T1000 (cell line): Measurements from ENCODE around the gene RBM3.
A peak's percentile ranks its signal among the peaks of the same experiment; 100 is the strongest.

Experiments used
- DNase-seq: peaks from one replicate; lab custom pipeline; 2025; ENCODE audit warnings: mixed read lengths; lab: John Stamatoyannopoulos, UW

The RBM3 gene

DNA sequence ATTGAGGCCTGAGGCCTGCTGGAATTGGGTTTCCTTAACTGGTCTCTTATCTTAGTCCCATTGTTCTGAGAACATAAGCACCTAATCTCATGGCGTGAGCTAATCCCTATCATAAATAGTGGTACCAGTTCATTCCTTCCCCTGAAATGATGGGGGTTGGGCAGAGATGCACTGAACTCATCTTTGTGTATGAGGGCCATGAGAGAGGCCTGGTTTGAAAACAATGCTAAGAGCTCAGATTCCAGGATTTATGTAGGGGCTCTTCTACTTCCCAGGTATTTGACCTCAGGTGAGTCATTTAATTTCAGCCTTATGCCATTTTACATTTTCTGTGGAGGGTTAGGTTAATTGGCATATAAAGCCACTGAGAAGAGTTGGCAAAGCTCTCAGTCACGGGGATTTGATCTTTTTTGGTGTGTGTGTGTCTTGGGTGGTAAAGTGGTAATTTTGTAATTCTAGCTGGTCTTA is 4.4 kb downstream of the RBM3 start:
- DNase-seq: no peak

DNA sequence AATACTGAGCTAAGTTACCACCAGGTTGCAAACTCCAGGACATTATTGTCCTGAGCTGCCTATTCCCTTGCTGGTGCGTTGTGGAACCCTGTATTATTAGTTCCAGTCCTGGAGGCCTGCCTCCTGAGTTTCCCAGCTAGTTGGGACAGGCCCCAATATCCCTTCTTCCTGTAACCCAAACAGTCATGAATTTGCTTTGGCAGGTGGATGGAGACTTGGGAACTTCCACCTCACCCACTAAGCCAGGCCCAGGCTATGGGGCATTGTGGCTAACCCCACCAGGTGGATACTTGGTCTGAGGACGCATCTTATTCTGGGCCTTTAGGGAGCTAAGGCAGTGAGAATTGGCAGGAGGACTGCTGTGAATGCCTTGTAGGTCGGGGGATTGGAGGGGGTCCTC is 5.0 kb downstream of the RBM3 start:
- no peak for DNase-seq

DNA sequence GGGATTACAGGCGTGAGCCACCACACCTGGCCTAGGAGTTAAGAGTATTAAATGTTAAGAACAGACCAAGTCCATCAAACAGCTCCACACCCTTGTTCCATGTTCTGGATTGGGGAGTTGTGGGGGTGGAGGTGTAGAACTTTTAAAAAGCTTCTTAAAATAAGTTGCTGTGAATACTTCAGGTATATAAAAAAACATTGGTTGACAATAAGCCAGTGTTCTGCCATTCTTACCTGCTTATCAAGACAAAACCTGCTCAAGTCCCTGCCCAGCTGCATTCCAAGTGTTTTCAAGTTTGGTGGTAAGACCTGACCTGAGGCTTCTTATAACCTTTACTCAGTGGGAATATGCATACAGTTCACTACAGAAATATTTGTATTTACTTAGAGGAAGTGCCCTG is 6.4 kb downstream of the RBM3 start:
- DNase-seq: no peak

DNA sequence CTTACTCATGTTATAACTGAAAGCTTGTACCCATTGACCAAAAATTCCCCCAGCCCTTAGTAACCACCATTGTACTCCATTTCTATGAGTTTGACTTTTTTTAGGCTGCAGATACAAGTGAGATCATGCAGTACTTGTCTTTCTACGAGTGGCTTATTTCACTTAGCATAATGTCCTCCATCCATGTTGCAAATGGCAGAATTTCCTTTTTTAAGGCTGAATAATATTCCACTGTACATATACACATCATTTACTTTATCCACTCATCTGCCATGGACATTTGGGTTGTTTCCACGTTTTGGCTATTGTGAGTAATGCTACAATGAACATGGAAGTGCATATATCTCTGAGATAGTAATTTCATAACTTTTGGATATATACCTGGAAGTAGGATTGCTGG is 10.4 kb downstream of the RBM3 start:
- DNase-seq: no peak

DNA sequence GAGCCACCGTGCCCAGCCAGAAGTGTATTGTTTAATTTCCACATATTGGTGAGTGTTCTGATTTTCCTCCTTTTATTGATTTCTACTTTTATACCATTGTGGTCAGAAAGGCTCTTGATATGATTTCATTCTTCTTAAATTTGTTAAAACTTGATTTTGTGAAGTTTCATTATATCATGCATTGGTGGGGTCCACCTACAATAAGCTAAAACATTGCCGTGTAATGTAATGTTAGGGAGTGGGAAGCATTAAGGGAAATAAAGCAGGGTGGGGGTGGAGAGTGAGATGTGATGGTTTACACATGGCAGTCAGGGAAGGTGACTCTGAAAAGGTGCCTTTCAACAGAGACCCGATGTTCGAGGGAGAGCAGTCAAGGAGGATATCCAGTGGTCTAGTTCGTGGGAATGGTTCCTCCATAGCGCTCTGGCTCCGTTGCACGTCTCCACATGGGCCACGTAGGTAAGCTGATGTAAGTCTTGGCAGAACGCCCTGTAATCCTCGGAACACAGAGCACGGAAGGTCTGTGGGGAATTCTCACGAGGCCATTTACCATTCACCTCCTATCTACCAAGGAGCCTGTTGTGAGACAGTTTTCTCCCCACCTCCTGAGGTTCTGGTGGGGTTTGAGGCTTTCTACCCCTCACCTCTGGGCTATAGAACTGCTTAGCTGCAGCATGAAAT is 15.3 kb downstream of the RBM3 start:
- DNase-seq: no peak

DNA sequence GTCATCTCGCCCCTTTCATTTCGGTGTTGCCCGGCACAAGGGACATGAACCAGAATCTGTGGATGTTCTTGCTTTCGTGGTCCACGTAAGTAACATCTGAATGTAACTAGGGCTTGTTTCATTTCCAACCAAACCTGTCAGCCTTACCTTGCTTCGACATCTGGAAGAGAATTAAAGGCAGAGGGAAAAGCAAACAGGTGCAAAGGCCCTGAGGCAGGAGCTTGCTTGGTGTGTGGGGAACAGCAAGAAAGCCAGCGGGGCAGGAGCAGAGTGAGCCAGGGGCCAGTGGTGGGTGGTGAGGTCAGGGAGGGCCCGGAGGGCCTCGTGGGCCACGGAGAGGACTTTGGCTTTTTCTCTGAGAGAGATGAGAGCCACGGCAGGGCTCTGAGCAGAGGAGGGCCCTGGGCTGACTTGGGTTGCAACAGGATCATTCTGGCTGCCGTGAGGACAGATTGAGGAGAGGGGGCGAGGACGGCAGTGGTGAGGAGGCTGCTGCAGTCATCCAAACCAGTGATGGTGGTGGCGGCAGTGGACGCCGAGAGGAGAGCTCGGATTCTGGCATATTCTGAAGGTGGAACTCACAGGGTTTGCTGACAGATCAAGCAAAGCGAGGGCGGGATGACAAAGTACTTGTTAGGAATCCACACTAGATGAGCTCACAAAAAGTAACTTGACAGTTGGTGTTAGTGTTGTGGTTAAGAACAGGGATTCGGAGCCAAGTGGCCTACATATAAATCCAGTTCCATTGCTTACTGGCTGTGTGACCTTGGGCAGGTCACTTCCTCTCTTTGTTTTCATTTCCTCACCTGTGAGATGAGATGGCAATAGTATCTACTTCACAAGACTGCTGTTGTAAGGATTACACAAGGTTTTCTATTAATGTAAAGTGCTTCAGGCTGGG is 16.2 kb downstream of the RBM3 start:
- DNase-seq: no peak

DNA sequence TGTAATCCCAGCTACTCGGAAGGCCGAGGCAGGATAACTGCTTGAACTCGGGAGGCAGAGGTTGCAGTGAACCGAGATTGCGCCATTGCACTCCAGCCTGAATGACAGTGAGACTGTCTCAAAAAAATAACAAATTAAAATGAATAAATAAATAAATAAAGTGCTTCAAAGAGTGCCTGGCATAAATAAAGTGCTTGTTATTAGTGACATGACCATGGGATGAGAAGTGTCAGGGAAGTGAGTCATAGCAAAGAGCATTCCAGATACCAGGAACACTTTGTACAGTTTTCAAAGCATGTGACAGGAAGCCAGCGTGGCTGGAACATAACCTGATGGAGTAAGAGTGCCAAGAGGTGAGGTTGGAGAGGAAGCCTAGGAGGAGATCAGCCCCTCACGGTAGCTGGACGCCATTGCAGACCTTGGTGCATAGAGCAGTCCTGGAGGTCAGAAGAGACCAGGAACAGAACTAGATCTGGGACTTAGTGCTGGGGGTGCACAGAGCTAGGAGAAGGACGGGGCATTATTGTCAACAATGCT is 17.0 kb downstream of the RBM3 start:
- DNase-seq: no peak

DNA sequence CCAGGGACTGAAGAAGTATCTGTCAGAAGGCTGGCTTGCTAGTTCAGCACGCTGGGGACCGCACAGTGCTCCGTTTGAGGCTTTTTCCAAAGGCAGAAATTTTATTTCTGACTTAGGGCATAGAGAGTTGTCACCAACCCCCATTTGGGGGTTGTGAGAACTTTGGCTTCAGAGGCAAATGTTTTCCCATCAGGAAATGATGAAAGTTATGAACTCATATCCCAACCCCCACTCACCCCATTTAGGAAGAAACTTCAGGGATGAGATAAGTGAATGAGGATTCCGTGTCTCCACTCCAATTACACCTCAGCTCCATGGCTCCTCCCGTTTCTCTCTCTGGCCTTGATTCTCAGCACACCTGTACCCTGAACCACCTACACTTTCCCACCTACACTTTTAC is 18.7 kb downstream of the RBM3 start:
- no peak for DNase-seq

DNA sequence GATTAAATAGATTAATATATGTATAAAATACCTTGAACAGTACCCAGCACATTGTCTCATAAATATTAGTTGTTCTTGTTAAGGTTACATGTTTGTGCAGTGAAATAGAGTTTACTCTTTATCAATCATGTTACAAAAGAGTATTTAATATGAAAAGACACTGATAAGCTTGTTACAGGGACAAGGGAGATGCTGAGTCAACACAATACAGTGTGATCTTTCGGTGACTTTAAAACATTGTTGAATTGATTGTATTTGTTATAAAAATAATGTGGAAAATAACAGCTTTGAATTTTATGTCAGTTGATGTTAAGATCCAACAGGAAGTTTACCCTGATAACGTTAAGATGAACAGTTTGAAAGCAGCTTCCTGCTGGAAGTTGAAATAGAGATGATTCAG is 21.6 kb downstream of the RBM3 start:
- no peak for DNase-seq

DNA sequence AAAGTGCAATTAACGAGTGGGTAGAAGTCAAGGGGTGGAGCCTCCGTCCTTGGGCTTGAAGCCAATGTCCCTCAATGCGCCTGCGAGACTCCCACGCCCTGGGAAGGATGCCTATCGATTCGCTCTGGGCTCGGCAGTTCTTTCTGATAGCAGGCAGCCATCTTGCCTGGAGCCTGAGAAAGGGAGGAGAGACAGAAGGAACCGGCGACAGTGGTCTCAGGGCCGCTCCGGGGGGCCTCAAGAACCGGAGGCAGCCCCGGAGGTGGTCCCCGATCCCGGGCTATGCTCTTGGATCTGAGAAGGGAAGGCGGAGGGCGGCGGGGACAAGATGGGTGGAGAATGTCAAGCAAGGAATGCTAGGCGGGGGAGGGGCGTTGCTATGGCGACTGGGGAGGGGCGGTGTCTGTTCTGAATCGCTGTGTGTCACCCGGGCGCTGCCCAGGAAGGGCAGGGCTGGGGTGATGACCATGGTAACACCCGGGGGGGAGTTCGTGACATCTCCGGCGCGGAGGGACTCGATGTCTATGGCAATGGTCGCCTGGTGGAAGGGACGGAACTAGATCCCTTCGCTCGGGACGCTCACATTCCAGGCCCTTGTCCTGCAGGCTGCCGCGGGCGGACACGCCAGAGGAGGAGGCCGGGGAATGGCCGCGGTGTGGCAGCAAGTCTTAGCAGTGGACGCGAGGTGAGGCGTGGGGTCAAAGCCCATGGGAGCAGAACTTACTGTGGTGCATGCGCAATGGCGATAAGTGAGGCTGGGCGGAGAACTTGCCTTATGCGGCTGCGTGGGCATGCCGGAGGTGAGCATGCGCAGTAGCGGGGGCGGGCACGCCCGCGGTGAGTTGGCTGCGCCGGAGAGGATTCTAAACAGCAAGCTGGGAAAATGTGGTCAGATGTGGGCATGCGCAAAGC is 23.3 kb downstream of the RBM3 start, which contains the start of gene WDR13:
Gene WDR13 (plus strand): TSS at position 140 of the 912 bp plus-strand sequence. CDS start 505 bp downstream, at position 645.
- DNase-seq: peak; percentile 93

DNA sequence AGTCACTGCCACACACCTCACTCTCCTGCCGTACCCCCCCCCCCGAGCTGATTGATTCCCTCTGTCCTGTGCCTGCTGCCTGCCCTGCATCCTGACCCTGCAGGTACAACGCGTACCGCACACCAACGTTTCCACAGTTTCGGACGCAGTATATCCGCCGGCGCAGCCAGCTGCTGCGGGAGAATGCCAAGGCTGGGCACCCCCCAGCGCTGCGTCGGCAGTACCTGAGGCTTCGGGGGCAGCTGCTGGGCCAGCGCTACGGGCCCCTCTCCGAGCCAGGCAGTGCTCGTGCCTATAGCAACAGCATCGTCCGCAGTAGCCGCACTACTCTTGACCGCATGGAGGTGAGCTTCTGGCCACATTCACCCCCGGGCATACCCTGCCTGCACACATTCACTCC is 24.3 kb downstream of the RBM3 start:
- no peak for DNase-seq

DNA sequence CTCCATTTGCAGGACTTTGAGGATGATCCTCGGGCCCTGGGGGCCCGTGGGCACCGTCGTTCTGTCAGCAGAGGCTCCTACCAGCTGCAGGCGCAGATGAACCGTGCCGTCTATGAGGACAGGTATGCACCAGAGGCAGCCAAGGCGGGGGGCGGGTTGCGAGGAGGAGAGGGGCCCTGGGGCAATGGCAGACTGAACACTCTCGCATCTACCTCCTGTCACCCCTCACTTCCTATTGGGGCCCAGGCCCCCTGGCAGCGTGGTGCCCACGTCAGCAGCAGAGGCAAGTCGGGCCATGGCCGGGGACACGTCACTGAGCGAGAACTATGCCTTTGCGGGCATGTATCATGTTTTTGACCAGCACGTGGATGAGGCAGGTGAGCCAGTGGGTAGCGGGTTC is 25.1 kb downstream of the RBM3 start:
- no peak for DNase-seq

DNA sequence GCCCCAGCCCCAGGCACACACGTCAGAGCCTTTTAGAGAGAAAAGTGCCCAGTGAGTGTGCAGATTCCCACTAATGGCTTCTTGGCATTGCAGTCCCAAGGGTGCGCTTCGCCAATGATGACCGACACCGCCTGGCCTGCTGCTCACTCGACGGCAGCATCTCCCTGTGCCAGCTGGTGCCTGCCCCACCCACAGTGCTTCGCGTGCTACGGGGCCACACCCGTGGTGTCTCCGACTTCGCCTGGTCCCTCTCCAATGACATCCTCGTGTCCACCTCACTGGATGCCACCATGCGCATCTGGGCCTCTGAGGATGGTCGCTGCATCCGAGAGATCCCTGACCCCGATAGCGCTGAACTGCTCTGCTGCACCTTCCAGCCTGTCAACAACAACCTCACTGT is 25.9 kb downstream of the RBM3 start:
- no peak for DNase-seq

DNA sequence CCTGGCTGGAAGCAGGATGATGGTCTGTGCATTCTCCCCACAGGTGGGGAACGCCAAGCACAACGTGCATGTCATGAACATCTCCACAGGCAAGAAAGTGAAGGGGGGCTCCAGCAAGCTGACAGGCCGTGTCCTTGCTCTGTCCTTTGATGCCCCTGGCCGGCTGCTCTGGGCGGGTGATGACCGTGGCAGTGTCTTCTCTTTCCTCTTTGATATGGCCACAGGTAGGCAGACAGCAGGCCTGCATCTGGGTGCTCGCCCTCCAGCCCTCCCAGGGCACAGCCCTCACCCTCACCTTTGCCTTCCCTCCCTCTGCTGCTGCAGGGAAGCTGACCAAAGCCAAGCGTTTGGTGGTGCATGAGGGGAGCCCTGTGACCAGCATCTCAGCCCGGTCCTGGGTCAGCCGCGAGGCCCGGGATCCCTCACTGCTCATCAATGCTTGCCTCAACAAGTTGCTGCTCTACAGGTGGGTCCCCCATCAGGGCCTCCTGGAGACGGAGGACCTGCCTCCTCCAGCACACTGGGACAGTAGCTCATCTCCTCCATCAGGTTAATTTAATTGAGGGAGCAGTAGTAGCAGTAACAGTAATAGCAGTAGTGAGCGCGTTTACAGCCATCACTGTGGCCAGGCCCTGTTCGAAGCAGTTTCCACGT is 27.6 kb downstream of the RBM3 start:
- DNase-seq: no peak

DNA sequence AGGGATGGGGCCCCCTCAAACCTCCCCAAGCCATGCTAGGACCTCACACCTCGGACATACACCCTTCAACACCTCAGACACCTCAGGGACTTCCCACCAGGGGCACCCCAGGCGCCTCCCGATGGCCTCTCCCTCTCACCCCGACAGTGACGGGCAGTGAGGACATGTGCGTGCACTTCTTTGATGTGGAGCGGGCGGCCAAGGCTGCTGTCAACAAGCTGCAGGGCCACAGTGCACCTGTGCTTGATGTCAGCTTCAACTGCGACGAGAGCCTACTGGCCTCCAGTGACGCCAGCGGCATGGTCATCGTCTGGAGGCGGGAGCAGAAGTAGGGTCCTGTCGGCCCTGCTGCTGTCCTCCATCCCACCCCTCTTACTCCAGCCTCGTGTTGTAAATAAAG is 30.4 kb downstream of the RBM3 start:
- no peak for DNase-seq

DNA sequence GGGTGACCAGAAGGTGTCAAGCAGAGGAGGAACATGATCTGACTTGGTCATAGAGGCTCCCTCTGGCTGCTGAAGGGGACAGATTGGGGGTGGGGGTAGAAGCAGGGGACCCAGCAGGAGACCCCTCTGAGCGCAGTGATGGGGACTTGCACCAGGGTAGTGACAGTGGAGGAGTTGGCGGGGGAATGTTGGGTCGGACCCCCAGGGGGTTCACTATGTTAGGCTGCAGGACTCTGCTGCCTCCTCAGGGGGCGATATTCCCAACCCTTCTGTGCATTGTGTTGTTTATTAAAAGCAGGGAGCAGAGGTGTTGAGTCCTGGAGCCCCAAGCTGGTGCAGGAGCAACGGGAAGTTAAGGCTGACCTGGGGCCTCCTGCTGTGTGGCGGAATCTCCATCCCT is 31.8 kb downstream of the RBM3 start:
- DNase-seq: no peak

DNA sequence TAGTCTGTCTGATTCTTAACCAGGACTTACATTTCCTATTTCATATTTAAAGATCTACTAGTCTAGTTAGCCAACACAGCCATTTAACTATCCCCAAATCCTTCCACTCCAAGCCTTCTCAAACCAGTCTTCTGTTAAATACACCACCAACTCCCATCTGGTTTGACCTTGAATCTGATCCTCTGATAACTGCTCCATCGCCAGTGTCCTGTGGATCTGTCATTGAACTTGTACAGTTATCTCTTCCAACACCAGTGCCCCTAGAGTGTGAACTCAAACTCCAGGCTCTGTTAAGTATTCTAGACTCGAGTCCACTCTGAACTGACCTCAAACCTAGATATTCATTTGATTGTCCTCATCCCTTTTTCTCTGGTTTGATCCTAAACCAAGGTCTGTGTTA is 37.4 kb downstream of the RBM3 start:
- DNase-seq: no peak

DNA sequence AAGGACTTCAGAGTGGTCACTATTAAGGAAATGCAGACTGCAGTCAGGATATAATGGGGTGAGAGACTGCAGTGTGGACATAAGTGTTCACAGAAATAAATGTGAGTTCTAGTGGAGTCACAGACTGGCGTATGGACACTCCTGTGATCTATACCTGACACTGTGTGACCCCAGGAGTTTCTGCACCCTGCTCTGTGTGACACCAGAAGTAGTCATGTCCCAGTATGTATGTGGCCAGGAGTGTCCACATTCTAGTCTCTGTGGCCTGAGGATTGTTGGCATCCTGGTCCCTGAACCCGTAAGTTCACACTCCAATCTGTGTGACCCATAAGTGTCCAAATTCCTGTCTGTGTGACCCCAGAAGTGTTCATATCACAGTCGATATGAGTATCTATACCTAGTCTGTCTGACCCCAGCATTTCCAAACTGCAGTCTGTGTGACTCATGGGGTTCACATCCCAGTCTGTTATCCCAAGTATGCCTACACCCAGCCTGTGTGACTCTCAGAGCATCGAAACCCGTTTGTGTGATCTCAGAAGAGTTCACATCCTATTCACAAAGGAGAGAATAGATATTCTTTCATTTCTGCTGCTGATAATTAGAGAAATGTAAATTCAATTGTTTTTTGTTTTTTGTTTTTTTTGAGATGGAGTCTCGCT is 39.3 kb downstream of the RBM3 start:
- no peak for DNase-seq

DNA sequence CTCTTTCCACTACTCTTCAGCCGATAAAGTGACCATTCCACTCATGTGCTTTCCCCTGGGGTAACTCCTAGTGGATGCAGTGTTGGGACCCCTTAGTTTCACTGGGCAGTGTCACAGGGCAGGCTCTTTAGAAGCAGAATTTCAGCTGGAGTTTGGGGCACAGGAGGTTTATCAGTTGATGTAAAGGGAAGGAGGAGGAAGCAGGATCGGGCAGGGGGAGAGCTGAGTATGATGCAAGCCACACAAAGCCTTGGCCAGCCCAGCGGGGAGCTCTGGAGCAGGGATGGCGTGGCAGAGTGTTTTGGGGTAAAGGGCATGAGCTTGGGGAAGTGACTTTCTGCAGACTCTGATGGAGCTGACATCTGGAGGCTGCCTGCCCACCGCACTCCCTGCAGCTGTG is 42.3 kb downstream of the RBM3 start:
- no peak for DNase-seq

DNA sequence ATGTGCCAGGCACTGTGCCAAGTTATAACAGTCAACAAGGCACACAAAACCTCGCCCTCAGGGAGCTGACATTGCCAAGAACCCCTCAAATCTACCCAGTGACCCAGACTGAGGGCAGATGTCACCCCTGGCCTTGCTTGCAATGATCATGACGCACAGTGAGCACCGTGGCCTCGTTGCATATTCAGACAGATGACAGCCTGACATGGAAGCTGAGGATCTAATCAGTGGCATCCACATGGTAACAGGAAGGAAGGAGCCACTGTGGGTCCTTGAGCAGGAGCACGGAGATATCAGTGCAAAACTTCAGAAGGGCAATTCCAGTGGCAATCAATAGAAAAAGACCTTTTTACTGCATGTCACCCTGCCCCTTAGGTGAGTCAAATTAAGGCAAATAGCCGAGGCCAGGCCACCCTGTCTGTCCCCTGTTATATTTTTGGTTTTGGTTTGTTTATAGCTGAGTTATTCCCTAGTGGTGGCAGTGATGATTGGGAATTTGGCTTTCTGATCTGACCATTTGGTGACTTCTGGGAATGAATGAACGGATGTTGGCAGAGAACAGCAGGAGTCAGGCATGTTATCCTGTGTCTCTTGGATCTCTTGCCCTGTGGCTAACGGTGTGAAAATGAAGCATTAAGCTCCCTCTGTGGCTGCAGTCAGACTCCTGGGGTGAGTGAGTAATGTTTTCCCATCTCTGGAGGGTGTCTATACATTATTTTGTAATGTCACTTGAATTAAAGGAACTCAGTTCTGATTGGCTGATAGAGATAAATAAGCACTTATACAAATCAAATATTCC is 43.5 kb downstream of the RBM3 start:
- DNase-seq: no peak
